Measurements from ENCODE around the gene MDGA2.

The MDGA2 gene

DNA sequence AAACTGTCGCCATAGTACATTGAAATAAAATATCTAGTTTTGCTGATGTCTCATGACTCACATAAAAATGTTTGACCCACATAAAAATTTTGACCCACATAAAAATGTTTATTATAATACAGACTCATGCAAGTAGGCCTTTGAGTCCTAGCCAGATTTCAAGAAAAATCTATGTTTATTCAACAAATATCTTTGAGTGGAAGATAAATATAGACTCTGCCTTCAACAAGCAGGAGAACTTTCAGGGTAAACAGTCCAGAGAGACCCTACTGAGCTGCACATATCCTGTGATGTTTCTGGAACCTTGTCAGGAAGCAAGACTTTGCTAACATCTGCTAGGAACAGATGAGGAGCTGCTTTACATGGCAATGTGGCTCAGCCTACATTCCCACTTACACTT, 283.1 kb downstream of the MDGA2 start:
- no peaks in the 10 kb centered on the region for H3K9me3 ChIP-seq
- no peak for TF ChIP-seq CTCF (IDR thresholded peaks at IDR 0.05; ENCODE audit: low read depth, low read length)
- no peak overlapping the region for H3K4me3 ChIP-seq (ENCODE audit: low read depth, low read length)
- H3K36me3 ChIP-seq = no peaks in the 10 kb centered on the region
- no peaks in the 10 kb centered on the region for H3K4me1 ChIP-seq
- no peak for DNase-seq
- H3K27me3 ChIP-seq = peaks cover 3% of the 10 kb centered on the region; the same call in 1 of the 2 replicates

GRCh38 chr14:47390831-47391504, 284.4 kb downstream of the MDGA2 start:
- no peaks in the 10 kb centered on the region for H3K9me3 ChIP-seq
- H3K36me3 ChIP-seq = no peaks in the 10 kb centered on the region
- H3K27me3 ChIP-seq = peaks cover 3% of the 10 kb centered on the region; the same call in 1 of the 2 replicates
- no peak for DNase-seq
- no peaks in the 10 kb centered on the region for H3K4me1 ChIP-seq
- no peak for TF ChIP-seq CTCF (IDR thresholded peaks at IDR 0.05; ENCODE audit: low read depth, low read length)
- H3K4me3 ChIP-seq (ENCODE audit: low read depth, low read length) = no peak overlapping the region

DNA sequence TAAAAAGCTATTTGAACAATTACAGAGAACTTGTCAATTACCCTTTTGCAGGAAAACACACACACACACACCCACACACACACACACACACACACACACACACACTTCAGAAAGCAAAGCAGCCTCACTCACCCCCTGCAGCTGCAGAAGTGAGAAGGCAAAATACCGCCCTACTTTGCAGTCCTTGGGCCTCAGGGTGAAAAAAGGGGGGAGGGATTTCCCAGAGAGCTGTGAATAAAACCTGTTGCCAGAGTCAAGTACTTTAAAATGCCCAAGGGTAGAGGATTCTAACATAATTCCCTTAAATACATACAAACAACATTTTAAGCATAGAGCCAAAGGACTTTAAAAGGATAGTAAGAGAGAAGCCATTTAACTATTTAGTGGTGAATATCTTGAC, 285.9 kb downstream of the MDGA2 start:
- H3K36me3 ChIP-seq = no peaks in the 10 kb centered on the region
- no peaks in the 10 kb centered on the region for H3K9me3 ChIP-seq
- H3K27me3 ChIP-seq = peaks cover 3% of the 10 kb centered on the region; the same call in 1 of the 2 replicates
- H3K4me3 ChIP-seq (ENCODE audit: low read depth, low read length) = no peak overlapping the region
- no peaks in the 10 kb centered on the region for H3K4me1 ChIP-seq
- no peak for DNase-seq
- no peak for TF ChIP-seq CTCF (IDR thresholded peaks at IDR 0.05; ENCODE audit: low read depth, low read length)

DNA sequence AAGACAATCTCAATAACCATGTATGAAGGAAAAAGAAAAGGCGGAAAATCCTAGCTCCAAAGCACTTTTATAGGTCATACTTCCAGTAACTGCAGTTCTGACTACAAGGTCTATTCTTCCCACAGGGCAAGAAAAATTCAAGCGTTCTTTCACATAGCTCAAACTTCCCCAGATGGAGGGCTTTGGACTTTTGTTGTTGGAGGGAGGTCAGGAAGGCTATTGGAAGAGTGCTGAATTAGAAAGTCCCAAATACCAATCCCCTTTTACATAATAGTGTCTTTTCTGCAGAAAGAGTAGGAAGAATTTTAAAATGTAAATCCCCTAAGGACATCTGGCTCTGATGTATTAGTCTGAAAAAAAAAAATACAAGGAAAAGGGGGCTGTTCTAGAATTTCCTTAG, 309.4 kb downstream of the MDGA2 start:
- no peak for DNase-seq
- TF ChIP-seq CTCF (IDR thresholded peaks at IDR 0.05; ENCODE audit: low read depth, low read length) = no peak
- Histone ChIP-seq H3K4me3 (ENCODE audit: low read depth, low read length) (no peak overlapping the region), H3K4me1 (no peaks in the 10 kb centered on the region), H3K36me3 (no peaks in the 10 kb centered on the region), H3K9me3 (no peaks in the 10 kb centered on the region), H3K27me3 (peaks cover 3% of the 10 kb centered on the region; the same call in 1 of the 2 replicates)

- H3K36me3 ChIP-seq = no peaks in the 10 kb centered on the region
- no peaks in the 10 kb centered on the region for H3K9me3 ChIP-seq
- no peak overlapping the region for H3K4me3 ChIP-seq (ENCODE audit: low read depth, low read length)
- H3K4me1 ChIP-seq = no peaks in the 10 kb centered on the region
- DNase-seq = no peak
- no peak for TF ChIP-seq CTCF (IDR thresholded peaks at IDR 0.05; ENCODE audit: low read depth, low read length)
- H3K27me3 ChIP-seq = peaks cover 3% of the 10 kb centered on the region; the same call in 1 of the 2 replicates
Observed at GRCh38 chr14:47365233-47365632, 310.2 kb downstream of the MDGA2 start.

GRCh38 chr14:47353186-47353585, 322.2 kb downstream of the MDGA2 start:
- Histone ChIP-seq H3K36me3 (no peaks in the 10 kb centered on the region), H3K4me1 (no peaks in the 10 kb centered on the region), H3K27me3 (peaks cover 9% of the 10 kb centered on the region; the same call in 1 of the 2 replicates), H3K4me3 (ENCODE audit: low read depth, low read length) (no peak overlapping the region), H3K9me3 (no peaks in the 10 kb centered on the region)
- TF ChIP-seq CTCF (IDR thresholded peaks at IDR 0.05; ENCODE audit: low read depth, low read length) = no peak
- no peak for DNase-seq

Measured in BE2C (cell line).